Keratinocyte (primary cell): Measurements from ENCODE around the gene U2SURP.

ENCODE experiments used
- CTCF ChIP-seq, 3 experiments: IDR thresholded peaks in 1 of 3; conservative IDR thresholded peaks in 1 of 3; optimal IDR thresholded peaks in 1 of 3; 2 replicates in 2 of 3; 3 replicates in 1 of 3; pipeline versions ENCODE3 to v1.5.1; 2011; ENCODE audit warnings: low read length in 3 of 3, mild to moderate bottlenecking in 3 of 3, moderate library complexity in 2 of 3, control low read depth in 1 of 3, inconsistent platforms in 1 of 3; ENCODE audit not compliant: insufficient read depth in 2 of 3; ENCODE audit errors: extremely low read depth in 1 of 3
- EZH2 ChIP-seq: IDR thresholded peaks from one replicate; pipeline ENCODE4 v1.6.1; 2012; ENCODE audit warnings: inconsistent platforms, mild to moderate bottlenecking, low read length, moderate library complexity

DNA sequence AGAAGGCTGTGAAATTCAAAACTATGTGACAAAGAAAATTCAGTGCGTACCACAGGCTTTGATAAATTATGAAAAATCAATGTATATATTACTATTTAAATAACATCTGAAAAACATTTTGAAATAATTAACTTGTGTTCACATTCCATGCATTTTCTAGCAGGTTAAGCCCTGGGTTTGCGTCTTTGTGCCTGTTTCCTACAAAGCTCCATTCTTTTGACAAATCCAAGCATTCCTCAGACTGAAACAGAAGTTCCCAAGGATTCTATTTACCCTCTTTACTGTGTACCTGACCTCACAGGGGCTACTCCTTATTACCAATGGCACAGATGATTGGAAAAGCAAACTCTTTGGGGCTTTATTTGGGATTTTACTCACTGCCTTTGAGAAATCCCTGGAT lies 39.8 kb upstream of the U2SURP start:
- no peak for TF ChIP-seq CTCF (optimal IDR thresholded peaks at IDR 0.05 in 1 of 3, IDR thresholded peaks at IDR 0.05 in 1 of 3, conservative IDR thresholded peaks at IDR 0.05 in 1 of 3; ENCODE audit: extremely low read depth in 1 of 3, insufficient read depth in 2 of 3, low read length in 3 of 3)
- TF ChIP-seq EZH2: no peak
